ENCODE results near the gene ZNF618.

ZNF618 gene

DNA sequence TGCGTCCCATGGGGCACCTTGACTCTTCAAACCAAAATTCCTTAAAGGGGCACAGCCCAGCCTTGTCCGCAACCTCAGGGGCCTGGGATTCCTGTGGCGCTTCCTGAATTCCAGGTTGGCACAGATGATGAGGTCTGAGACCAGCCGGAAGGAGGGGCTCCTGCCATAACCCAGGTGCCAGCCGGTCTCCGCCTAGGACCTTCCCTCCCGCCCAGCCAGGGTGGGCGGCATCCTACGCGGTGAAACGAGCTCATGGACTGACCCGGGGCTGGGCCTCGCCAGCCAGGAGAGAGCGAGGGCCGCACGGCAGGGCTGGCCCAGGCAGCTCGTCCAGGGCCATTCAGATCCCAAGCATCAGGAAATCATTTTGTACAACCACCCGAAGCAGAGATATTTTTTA, 179.0 kb downstream of the ZNF618 start:
- no peaks in the 10 kb centered on the region for H3K27me3 ChIP-seq
- no peaks in the 10 kb centered on the region for H3K9me3 ChIP-seq
- H3K36me3 ChIP-seq: peaks cover 8 to 31% (median 20%) of the 10 kb centered on the region in 3 donors
- H3K4me1 ChIP-seq: peaks cover 0 to 16% (median 15%) of the 10 kb centered on the region in 4 donors
- H3K27ac ChIP-seq: no peak overlapping the region
- H3K4me3 ChIP-seq: no peak overlapping the region
- peak in 1 of 2 donors; percentile 52 for DNase-seq
- no peak for TF ChIP-seq CTCF (IDR thresholded peaks at IDR 0.05)
- intact Hi-C loops (cut with DNase I; ENCODE audit: low total_unique reads): no loop called here

GRCh38 chr9:114055894-114056293, 179.8 kb downstream of the ZNF618 start:
- H3K27me3 ChIP-seq: no peaks in the 10 kb centered on the region
- no peak for TF ChIP-seq CTCF (IDR thresholded peaks at IDR 0.05)
- peaks cover 0 to 24% (median 20%) of the 10 kb centered on the region in 4 donors for H3K4me1 ChIP-seq
- H3K4me3 ChIP-seq: no peak overlapping the region
- H3K36me3 ChIP-seq: peaks cover 0 to 23% (median 12%) of the 10 kb centered on the region in 3 donors
- H3K9me3 ChIP-seq: no peaks in the 10 kb centered on the region
- DNase-seq: no peak
- H3K27ac ChIP-seq: no peak overlapping the region
- intact Hi-C loops (cut with DNase I; ENCODE audit: low total_unique reads): no loop called here

- no peak overlapping the region for H3K27ac ChIP-seq
- intact Hi-C loops (cut with DNase I; ENCODE audit: low total_unique reads): no loop called here
- no peaks in the 10 kb centered on the region for H3K9me3 ChIP-seq
- no peak for TF ChIP-seq CTCF (IDR thresholded peaks at IDR 0.05)
- no peaks in the 10 kb centered on the region for H3K27me3 ChIP-seq
- no peak overlapping the region for H3K4me3 ChIP-seq
- peaks cover 0 to 26% (median 20%) of the 10 kb centered on the region in 4 donors for H3K4me1 ChIP-seq
- peak in 1 of 2 donors; percentile 33 for DNase-seq
- peaks cover 0 to 17% (median 7%) of the 10 kb centered on the region in 3 donors for H3K36me3 ChIP-seq
Observed at GRCh38 chr9:114056527-114056926, 180.4 kb downstream of the ZNF618 start.

DNA sequence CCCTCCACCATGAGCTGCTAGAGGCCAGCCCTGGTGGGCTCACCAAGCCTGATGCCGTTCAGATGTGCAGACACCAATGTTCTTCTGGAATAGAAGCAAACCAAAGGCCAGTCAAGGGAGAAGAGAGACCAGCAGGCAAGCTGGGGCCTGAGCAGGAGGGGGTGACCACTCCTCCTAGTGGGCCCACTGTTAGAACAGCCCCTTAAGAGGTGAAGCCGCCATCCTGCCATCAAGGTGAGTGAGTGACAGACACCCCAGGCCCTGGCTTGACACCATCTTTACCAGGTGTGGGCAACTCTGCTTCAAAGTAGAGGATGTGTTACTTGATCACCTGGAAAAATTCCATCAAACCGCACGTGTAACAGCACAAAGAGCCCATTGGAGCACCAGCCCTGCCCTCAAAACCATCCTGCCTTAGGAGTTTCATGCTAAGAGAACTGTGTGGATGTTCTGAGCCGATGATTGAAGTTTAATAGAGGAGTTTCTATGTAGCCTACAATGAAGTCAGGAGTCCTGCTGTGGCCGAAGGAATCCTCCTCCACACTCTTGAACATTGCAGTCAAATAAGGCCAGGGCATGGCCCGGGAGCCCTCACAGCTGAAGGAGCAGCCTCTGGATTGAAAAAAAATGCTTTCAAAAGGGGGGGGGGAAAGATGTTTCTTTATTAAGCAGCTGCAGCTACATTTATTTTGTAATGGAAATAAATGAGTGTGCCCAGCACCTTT, 181.2 kb downstream of the ZNF618 start:
- TF ChIP-seq CTCF (IDR thresholded peaks at IDR 0.05): no peak
- peaks cover 0 to 9% (median 0%) of the 10 kb centered on the region in 3 donors for H3K36me3 ChIP-seq
- no peaks in the 10 kb centered on the region for H3K9me3 ChIP-seq
- H3K4me3 ChIP-seq: no peak overlapping the region
- peak overlapping the region in 1 of 2 donors; percentile 8 for H3K27ac ChIP-seq
- peak in 1 of 2 donors; percentile 38 for DNase-seq
- intact Hi-C loops (cut with DNase I; ENCODE audit: low total_unique reads): no loop called here
- H3K27me3 ChIP-seq: no peaks in the 10 kb centered on the region
- H3K4me1 ChIP-seq: peaks cover 0 to 26% (median 20%) of the 10 kb centered on the region in 4 donors

GRCh38 chr9:114058688-114059046, 182.6 kb downstream of the ZNF618 start:
- H3K27me3 ChIP-seq: no peaks in the 10 kb centered on the region
- peaks cover 0 to 26% (median 20%) of the 10 kb centered on the region in 4 donors for H3K4me1 ChIP-seq
- no peak for TF ChIP-seq CTCF (IDR thresholded peaks at IDR 0.05)
- peak in 1 of 2 donors; percentile 42 for DNase-seq
- no peaks in the 10 kb centered on the region for H3K36me3 ChIP-seq
- no peak overlapping the region for H3K4me3 ChIP-seq
- intact Hi-C loops (cut with DNase I; ENCODE audit: low total_unique reads): no loop called here
- H3K9me3 ChIP-seq: no peaks in the 10 kb centered on the region
- H3K27ac ChIP-seq: peak overlapping the region; percentile 76 to 82

Measured in tibial artery (tissue), 4 donors.